IPS DF 19.7 (cell line): ENCODE measurements around the gene WDR87.
"Not testable (repeated sequence)": the region's sequence is repeated elsewhere in the genome, so short reads cannot be mapped to it uniquely, and the experiment has no call there.

ENCODE experiments used
- DNase-seq: peaks from one replicate; pipeline ENCODE4 v3.0.0-alpha.2; 2013; ENCODE audit warnings: low read depth, low spot score

WDR87 gene

GRCh38 chr19:37886571-37886970 is 19.8 kb downstream of the WDR87 start:
- no peak for DNase-seq

- DNase-seq, result no peak
Measured at GRCh38 chr19:37885392-37885791, 21.0 kb downstream of the WDR87 start.

GRCh38 chr19:37877147-37877546 is 29.2 kb downstream of the WDR87 start:
- DNase-seq, result no peak

- DNase-seq, result no peak
Measured at GRCh38 chr19:37876032-37876431, 30.4 kb downstream of the WDR87 start.

DNA sequence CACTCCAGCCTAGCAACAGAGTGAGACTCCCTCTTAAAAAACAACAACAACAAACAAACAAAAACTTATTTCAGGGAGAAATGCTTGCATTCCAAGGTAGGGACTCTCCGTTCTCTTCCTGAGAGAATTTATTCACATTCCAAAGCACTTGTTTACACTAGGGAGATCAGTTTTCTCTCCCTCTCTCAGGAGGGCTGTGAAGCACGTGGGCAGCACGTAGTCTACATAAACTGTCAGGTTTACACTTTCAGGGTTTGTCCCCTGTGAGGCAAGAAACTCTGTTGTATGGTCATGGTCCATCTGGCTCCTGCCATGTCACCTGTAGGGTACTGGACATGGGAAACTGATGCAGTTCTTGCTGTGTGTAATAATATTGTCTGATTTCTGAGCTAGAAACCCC is 31.6 kb downstream of the WDR87 start:
- DNase-seq, result no peak

- no peak for DNase-seq
Measured at GRCh38 chr19:37872383-37872782, 34.0 kb downstream of the WDR87 start.

- DNase-seq, result no peak
Measured at GRCh38 chr19:37869766-37870340, 36.5 kb downstream of the WDR87 start.

GRCh38 chr19:37867831-37868230 is 38.6 kb downstream of the WDR87 start:
- DNase-seq, result no peak

DNA sequence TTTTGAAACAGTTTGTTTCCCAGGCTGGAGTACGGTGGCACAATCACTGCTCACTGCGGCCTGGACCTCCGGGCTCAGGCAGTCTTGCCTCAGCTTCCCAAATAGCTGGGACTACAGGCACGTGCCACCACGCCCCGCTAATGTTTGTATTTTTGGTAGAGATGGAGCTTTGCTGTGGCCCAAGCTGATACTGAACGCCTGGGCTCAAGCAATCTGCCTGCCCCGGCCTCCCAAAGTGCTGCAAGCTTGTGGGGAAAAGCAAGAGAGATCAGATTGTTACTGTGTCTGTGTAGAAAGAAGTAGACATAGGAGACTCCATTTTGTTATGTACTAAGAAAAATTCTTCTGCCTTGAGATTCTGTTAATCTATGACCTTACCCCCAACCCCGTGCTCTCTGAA is 40.5 kb downstream of the WDR87 start:
- not testable (repeated sequence) for DNase-seq

DNA sequence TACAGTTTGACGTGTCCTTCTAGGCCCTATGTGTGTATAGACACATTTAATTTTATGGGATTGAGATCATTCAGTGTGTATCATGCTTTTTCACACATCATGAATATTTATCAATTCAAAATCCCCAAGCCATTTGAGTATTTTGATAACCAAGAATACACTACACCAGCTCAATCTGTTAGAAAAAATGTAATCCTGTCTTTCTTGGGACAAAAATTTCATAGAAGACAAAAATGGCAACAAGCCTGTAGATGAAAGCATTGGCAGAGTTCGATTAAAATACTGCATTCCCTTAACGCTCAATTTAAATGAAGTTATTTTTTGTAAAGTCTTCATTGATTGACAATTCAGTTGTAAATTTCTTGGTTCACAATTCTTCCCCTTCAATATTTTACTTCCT is 41.9 kb downstream of the WDR87 start:
- no peak for DNase-seq

DNA sequence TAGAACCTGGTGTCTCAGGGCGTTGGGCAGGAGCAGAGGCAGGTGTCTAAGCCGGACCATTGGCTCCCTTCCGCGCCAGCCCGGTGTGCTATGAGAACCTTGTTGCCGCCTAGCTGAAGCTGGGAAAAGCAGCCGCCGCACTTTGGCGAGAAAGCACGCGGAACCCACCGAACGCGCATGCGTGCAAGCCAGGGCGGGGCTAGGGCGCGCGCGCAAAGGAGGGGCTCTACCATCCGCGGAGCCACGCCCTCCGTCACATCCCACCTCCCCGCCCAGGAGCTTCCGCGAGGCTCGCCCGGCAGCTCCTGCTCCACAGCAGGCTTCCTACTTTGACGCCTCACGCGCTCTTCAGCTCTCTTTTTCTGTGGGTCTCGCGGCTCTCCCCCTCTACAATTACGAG is 51.3 kb downstream of the WDR87 start:
- DNase-seq, result no peak

DNA sequence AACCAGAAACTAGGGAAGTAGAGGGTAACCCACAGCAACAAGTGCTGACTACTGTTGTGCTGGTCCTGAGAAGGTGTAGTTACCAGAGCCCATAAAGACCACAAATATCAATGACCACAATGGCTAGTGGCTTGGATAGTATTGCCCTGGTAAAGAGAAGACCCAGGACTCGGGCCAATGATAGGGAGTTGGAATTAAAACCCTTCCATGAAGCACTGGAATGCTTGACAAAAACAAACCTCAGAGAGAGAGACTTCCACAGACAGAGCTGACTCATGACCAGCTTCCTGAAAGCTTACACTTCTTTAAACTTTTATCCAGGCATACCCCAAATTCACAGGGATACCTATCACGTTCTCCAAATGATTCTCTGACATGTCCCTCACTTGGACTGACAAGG is 60.5 kb downstream of the WDR87 start:
- no peak for DNase-seq
